ENCODE results near the gene HTR4. TPM values are rescaled to one million over a fixed set of nuclear protein-coding genes. Genes with fewer than 3 reads are reported as not detected.

HTR4 gene
- total RNA-seq: 1 to 10 TPM; 7.5 to 8.9 TPM

- peak within 1 kb of the TSS; percentile 19 to 69 for H3K9ac ChIP-seq (ENCODE audit: low read depth in 2 of 2, low read length in 2 of 2)
- DNase-seq: peak; percentile 68
- peak within 1 kb of the TSS; percentile 42 for H3K27ac ChIP-seq
These were observed at the start of gene HTR4 for GRCh38 chr5:148653836-148654781. HTR4 (minus strand) TSS chr5:148654527; CDS start chr5:148637014, 17,513 bp downstream.

GRCh38 chr5:148702019-148702596 is 47.8 kb upstream of the HTR4 start:
- Histone ChIP-seq H3K27me3 (no peaks in the 10 kb centered on the region), H3K9ac (ENCODE audit: low read depth in 2 of 2, low read length in 2 of 2) (no peak overlapping the region), H3K4me3 (no peak overlapping the region), H3K9me3 (no peaks in the 10 kb centered on the region), H3K4me1 (no peaks in the 10 kb centered on the region), H3K36me3 (no peaks in the 10 kb centered on the region), H3K27ac (no peak overlapping the region)
- no peak for DNase-seq
- intact Hi-C loops (cut with DNase I): no loop called here
- TF ChIP-seq CTCF (IDR thresholded peaks at IDR 0.05): no peak

More at GRCh38 chr5:148653836-148654781, at the start of gene HTR4:
- H3K9me3 ChIP-seq: no peaks in the 10 kb centered on the region
- H3K4me3 ChIP-seq: peak within 1 kb of the TSS; percentile 67
- no peaks in the 10 kb centered on the region for H3K4me1 ChIP-seq
- no peak for TF ChIP-seq CTCF (IDR thresholded peaks at IDR 0.05)
- H3K36me3 ChIP-seq: no peaks in the 10 kb centered on the region
- intact Hi-C loops (cut with DNase I): no loop called here
- no peaks in the 10 kb centered on the region for H3K27me3 ChIP-seq

GRCh38 chr5:148699028-148699427 is 44.7 kb upstream of the HTR4 start:
- Histone ChIP-seq H3K4me1 (no peaks in the 10 kb centered on the region), H3K27ac (no peak overlapping the region), H3K9me3 (no peaks in the 10 kb centered on the region), H3K9ac (ENCODE audit: low read depth in 2 of 2, low read length in 2 of 2) (no peak overlapping the region), H3K36me3 (no peaks in the 10 kb centered on the region), H3K27me3 (no peaks in the 10 kb centered on the region), H3K4me3 (no peak overlapping the region)
- no peak for DNase-seq
- intact Hi-C loops (cut with DNase I): no loop called here
- no peak for TF ChIP-seq CTCF (IDR thresholded peaks at IDR 0.05)

- Histone ChIP-seq H3K9me3 (no peaks in the 10 kb centered on the region), H3K27me3 (no peaks in the 10 kb centered on the region), H3K9ac (ENCODE audit: low read depth in 2 of 2, low read length in 2 of 2) (no peak overlapping the region), H3K36me3 (no peaks in the 10 kb centered on the region), H3K4me1 (no peaks in the 10 kb centered on the region), H3K4me3 (no peak overlapping the region), H3K27ac (no peak overlapping the region)
- intact Hi-C loops (cut with DNase I): no loop called here
- DNase-seq: no peak
- no peak for TF ChIP-seq CTCF (IDR thresholded peaks at IDR 0.05)
These were observed 43.5 kb upstream of the HTR4 start for GRCh38 chr5:148697809-148698196.

- H3K9ac ChIP-seq (ENCODE audit: low read depth in 2 of 2, low read length in 2 of 2): no peak overlapping the region
- no peak overlapping the region for H3K4me3 ChIP-seq
- no peak for TF ChIP-seq CTCF (IDR thresholded peaks at IDR 0.05)
- no peaks in the 10 kb centered on the region for H3K27me3 ChIP-seq
- no peaks in the 10 kb centered on the region for H3K36me3 ChIP-seq
- no peak for DNase-seq
- H3K4me1 ChIP-seq: no peaks in the 10 kb centered on the region
- no peaks in the 10 kb centered on the region for H3K9me3 ChIP-seq
- intact Hi-C loops (cut with DNase I): no loop called here
- H3K27ac ChIP-seq: no peak overlapping the region
These were observed 43.0 kb upstream of the HTR4 start for GRCh38 chr5:148697180-148697808.
